Stimulated activated CD8-positive, alpha-beta memory T cell treated with anti-CD3 and anti-CD28 coated beads, Interleukin-15, amount 100 ng/mL, for 48 hours (primary cell): ENCODE results near the gene PAGE4.
A peak's percentile ranks its signal among the peaks of the same experiment; 100 is the strongest.

ENCODE experiments used
- DNase-seq, 2 donors: peaks; one replicate each; pipeline ENCODE4 v3.0.0-alpha.2; 2020; ENCODE audit warnings: low read depth in 2 of 2

Gene PAGE4

DNA sequence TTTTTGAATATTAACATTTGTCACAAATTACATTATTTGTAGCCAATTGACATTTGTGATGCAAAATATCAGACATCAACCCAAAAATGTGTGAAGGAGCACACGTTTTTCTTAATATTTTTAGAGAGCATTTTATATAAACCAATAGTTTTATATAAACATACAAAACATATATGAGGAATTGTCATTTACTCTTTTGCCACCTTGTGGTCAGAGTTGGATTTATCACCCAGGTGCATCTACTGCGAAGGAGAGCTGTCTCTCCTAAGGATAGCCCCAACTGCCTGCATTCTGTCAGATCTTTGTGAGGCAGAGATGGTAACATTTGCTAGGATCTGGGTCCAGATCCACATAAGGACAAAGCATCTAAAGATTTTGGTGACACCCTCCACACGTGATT is 47.6 kb downstream of the PAGE4 start:
- DNase-seq = no peak

DNA sequence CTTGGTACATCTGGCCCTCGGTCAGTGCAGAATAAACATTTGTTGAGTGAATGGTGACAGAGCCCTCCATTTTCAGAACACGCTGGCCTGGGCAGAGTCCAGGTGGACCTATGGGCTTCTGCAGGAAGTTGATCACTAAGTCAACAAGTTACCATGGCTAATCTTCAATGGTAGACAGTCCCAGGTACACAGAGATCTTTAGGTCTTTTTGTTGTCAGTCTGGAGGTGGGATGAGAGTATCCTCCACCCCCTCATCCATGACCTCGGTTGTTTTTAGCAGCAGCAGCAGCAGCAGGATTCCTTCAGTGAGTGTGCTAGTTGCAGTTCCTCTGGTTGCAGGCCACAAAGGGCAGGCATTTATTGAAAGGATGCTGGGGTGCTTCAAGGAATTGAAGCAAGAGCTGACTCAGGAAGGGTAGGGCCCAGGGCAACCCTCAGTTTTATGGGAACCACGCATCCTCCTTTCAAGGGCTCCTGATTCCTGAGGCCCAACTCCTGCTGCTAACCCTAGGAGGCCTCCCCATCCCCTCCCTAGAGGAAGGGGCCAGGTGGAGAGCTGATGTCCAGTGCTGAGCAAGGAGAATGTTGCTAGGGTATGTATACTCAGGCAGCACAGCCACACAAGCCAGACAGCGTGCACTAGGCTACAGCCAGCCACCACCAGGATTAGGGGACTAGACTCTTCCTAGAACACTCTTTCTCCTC is 48.4 kb downstream of the PAGE4 start:
- DNase-seq = no peak

DNA sequence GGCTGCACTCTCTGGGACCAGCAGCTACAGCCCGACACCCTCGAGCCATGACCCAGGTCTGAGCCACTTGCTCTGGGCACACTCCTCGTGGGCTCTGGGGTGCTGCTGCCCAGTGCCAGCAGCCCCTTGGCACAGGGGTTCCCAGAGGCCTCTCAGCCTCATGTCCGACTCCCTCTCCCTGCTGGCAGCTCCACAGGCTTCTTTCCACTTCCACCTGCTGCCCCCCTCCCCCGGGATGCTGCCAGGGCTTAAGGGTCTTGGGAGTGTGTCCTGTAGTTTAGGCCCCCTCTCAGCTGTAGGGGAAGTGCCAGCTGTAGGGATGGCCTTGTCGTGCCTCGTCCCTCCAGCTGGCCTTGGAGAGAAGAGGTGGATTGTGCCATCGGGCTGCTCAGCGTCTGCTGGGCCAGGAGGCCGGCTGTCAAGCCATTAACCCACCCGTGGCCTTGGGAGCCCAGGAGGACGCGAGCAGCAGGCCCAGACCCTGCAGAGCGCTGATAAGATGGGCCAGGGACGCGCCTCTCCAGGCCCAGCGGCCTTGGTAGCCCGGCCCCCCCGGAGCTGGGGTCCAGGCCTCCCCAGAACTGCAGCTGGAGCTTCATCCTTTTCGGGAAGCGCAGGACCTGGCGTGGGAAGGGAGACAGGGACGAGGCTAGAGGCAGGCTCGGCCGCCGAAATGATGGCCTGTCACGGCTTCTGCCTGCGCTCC is 49.2 kb downstream of the PAGE4 start:
- DNase-seq = no peak

DNA sequence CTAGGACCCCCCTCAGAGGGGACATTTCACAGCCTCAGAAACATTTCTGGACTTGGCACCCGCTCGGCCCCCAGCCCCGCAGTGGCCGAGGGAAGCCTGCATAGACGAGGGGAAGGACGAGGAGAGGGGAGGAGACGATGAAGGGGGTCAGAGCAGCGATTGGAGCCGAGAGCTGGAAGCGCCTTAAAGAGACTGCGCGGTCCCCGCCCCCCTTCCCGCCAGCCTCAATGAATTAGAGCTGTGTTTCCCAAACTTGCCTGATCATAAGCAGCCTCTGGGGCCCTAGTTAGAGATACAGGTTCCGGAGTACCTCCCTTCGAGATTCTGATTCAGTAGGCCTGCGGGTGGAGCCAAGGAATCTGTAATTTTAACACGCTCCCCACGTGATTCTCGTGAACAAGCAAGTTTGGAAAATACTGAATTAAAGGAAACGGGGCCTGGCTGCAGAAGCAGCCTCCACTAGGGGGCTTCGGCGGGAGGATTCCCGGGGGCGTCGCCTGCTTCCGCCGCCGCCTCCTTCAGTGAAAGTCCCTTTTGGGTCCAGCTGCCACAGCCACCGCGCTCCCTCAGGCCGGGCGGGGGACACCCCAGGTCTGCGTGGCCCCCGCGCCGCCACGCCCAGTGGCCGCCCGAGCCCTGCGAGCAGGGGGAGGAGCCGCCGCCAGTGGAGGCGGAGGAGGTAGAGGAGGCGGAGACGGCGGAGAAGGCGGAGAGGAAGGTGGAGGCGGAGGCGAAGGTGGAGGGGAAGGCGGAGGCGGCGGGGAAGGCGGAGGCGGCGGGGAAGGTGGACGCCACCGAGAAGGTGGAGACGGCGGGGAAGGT is 49.9 kb downstream of the PAGE4 start, which contains the start of gene USP27X:
USP27X (plus strand) TSS at position 651 of the 822 bp plus-strand sequence. CDS start 824 bp downstream, outside the sequence.
- peak; percentile 53 to 58 for DNase-seq

DNA sequence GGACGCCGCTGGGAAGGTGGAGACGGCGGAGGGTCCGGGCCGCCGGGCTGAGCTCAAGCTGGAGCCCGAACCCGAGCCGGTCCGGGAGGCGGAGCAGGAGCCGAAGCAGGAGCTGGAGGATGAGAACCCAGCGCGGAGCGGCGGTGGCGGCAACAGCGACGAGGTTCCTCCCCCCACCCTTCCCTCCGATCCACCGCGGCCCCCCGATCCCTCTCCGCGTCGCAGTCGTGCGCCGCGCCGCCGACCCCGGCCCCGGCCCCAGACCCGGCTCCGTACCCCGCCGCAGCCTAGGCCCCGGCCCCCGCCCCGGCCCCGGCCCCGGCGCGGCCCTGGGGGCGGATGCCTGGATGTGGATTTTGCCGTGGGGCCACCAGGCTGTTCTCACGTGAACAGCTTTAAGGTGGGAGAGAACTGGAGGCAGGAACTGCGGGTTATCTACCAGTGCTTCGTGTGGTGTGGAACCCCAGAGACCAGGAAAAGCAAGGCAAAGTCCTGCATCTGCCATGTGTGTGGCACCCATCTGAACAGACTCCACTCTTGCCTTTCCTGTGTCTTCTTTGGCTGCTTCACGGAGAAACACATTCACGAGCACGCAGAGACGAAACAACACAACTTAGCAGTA is 50.7 kb downstream of the PAGE4 start:
- DNase-seq = no peak

DNA sequence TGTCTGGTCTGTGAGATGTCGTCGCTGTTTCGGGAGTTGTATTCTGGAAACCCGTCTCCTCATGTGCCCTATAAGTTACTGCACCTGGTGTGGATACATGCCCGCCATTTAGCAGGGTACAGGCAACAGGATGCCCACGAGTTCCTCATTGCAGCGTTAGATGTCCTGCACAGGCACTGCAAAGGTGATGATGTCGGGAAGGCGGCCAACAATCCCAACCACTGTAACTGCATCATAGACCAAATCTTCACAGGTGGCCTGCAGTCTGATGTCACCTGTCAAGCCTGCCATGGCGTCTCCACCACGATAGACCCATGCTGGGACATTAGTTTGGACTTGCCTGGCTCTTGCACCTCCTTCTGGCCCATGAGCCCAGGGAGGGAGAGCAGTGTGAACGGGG is 51.6 kb downstream of the PAGE4 start:
- DNase-seq = no peak
